Central memory CD8-positive, alpha-beta T cell (primary cell): ENCODE data around the gene ZNF836.

Source experiments
- ATAC-seq: fragments of 150-1000 bp; cut with Tn5 transposase; replicated peaks from 2 replicates; pipeline ENCODE4 v1.10.0; 2022; ENCODE audit warnings: mild to moderate bottlenecking, moderate FRiP score, moderate number of reproducible peaks; ENCODE audit not compliant: poor library complexity, severe bottlenecking; ENCODE audit errors: extremely low read depth
- DNase-seq, 2 donors: peaks; one replicate each; pipeline ENCODE4 v3.0.0; 2021; ENCODE audit warnings: low spot score in 2 of 2
- H3K27ac Mint-ChIP-seq: one replicate; pipeline ENCODE4 v1.8.0; 2022; ENCODE audit warnings: low read depth, mild to moderate bottlenecking, moderate library complexity, mixed read lengths
- H3K27me3 Mint-ChIP-seq: one replicate; pipeline ENCODE4 v1.8.0; 2022; ENCODE audit warnings: mixed read lengths
- H3K36me3 Mint-ChIP-seq: one replicate; pipeline ENCODE4 v1.8.0; 2022; ENCODE audit warnings: mild to moderate bottlenecking, moderate library complexity, mixed read lengths; ENCODE audit not compliant: insufficient read depth
- H3K4me1 Mint-ChIP-seq: one replicate; pipeline ENCODE4 v1.8.0; 2022; ENCODE audit warnings: mixed read lengths
- H3K4me3 Mint-ChIP-seq: one replicate; pipeline ENCODE4 v1.8.0; 2022; ENCODE audit warnings: mild to moderate bottlenecking, moderate library complexity, mixed read lengths
- H3K9me3 Mint-ChIP-seq: one replicate; pipeline ENCODE4 v1.8.0; 2022; ENCODE audit warnings: mixed read lengths

ZNF836 gene

DNA sequence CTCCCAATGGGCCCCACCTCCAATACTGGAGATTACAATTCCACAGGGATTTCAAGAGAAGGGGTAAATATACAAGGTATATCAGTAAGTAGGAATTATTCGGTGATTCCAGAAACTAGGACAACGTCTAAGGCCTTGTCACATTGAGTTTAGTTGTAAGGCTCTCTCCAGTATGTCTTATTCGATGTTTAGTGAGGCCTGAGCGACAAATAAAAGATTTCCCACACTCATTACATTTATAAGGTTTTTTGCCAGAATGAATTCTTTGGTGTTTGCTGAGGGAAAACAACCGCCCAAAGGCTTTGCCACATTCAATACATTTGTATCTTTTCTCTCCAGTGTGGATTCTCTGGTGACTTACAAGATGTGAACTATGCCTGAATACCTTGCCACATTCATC, 56.7 kb downstream of the ZNF836 start:
- no peaks in the 10 kb centered on the region for H3K27me3 Mint-ChIP-seq
- DNase-seq (no peak), ATAC-seq (no peak)
- peaks cover 4% of the 10 kb centered on the region for H3K36me3 Mint-ChIP-seq
- no peak overlapping the region for H3K27ac Mint-ChIP-seq
- peaks cover 38% of the 10 kb centered on the region for H3K9me3 Mint-ChIP-seq
- no peaks in the 10 kb centered on the region for H3K4me1 Mint-ChIP-seq
- H3K4me3 Mint-ChIP-seq: no peak overlapping the region

- no peaks in the 10 kb centered on the region for H3K4me1 Mint-ChIP-seq
- no peak overlapping the region for H3K27ac Mint-ChIP-seq
- no peak for DNase-seq
- ATAC-seq: no peak
- H3K27me3 Mint-ChIP-seq: no peaks in the 10 kb centered on the region
- no peak overlapping the region for H3K4me3 Mint-ChIP-seq
- H3K9me3 Mint-ChIP-seq: peaks cover 33% of the 10 kb centered on the region
- H3K36me3 Mint-ChIP-seq: no peaks in the 10 kb centered on the region
These were observed 58.8 kb downstream of the ZNF836 start for GRCh38 chr19:52112624-52113023.

DNA sequence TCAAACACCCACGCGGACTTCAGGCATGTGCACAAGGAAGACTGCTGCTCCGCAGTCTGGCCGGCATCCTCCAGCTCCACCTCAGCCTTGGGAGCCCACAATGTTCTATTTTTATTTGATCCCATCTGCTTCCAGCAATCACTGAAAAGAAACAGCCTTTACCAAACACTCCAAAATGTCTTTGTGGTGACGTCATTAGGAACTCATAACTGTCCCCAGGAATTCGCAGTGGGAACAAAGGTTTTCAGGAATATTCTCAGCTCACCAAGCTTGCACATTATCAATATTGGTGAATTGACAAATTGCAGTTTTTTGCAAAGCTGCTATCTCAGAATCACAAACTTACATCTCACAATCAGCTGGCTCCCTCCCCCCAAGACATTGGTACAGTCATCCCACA, 60.6 kb downstream of the ZNF836 start:
- Mint-ChIP-seq H3K4me1 (peaks cover 4% of the 10 kb centered on the region), H3K36me3 (no peaks in the 10 kb centered on the region), H3K9me3 (peaks cover 33% of the 10 kb centered on the region), H3K4me3 (no peak overlapping the region), H3K27me3 (no peaks in the 10 kb centered on the region), H3K27ac (no peak overlapping the region)
- DNase-seq: no peak
- no peak for ATAC-seq
